Neural cell (in vitro differentiated cells): ENCODE data around the gene ZNF786. TPM values are rescaled to one million over a fixed set of nuclear protein-coding genes. Genes with fewer than 3 reads are reported as not detected.

ENCODE experiments used
- H2AFZ ChIP-seq: fragments of 200-600, 300-800 bp; sonication (generic), shearing (Covaris generic); 2 replicates; pipeline ENCODE4 v1.6.0; 2014; ENCODE audit warnings: low read depth, mild to moderate bottlenecking, antibody characterized with exemption, low read length, moderate library complexity
- H3F3A ChIP-seq: fragments of 200-600 bp; shearing (Covaris generic); 2 replicates; pipeline ENCODE4 v1.6.1; 2016; ENCODE audit warnings: mild to moderate bottlenecking, moderate library complexity, mixed read lengths, antibody characterized with exemption, low read length; ENCODE audit not compliant: insufficient read depth, poor library complexity, severe bottlenecking
- H3K27ac ChIP-seq: fragments of 200-600, 300-800 bp; sonication (generic), shearing (Covaris generic); 2 replicates; pipeline ENCODE4 v1.5.1; 2014; ENCODE audit warnings: mild to moderate bottlenecking, low read length, moderate library complexity
- H3K27me3 ChIP-seq: fragments of 300-800, 200-600 bp; sonication (generic), shearing (Covaris generic); 2 replicates; pipeline ENCODE4 v1.6.0; 2014; ENCODE audit warnings: mild to moderate bottlenecking, low read depth, low read length, moderate library complexity; ENCODE audit not compliant: insufficient read depth
- H3K36me3 ChIP-seq: fragments of 300-800, 200-600 bp; sonication (generic), shearing (Covaris generic); 2 replicates; pipeline ENCODE4 v1.5.1; 2014; ENCODE audit warnings: mild to moderate bottlenecking, antibody characterized with exemption, low read length, moderate library complexity; ENCODE audit not compliant: insufficient read depth
- H3K4me2 ChIP-seq: fragments of 300-800, 200-600 bp; sonication (generic), shearing (Covaris generic); 2 replicates; pipeline ENCODE4 v1.6.0; 2014; ENCODE audit warnings: mild to moderate bottlenecking, low read length
- H3K4me3 ChIP-seq: fragments of 300-800, 200-600 bp; sonication (generic), shearing (Covaris generic); 2 replicates; pipeline ENCODE4 v1.5.1; 2014; ENCODE audit warnings: mild to moderate bottlenecking, low read length, moderate library complexity
- H3K79me2 ChIP-seq: fragments of 200-600 bp; shearing (Covaris generic); replicated peaks from 2 replicates; pipeline ENCODE4 v1.6.0; 2014; ENCODE audit warnings: mild to moderate bottlenecking, low read length, moderate library complexity; ENCODE audit not compliant: insufficient read depth
- H3K9ac ChIP-seq: fragments of 300-800, 200-600 bp; sonication (generic), shearing (Covaris generic); 2 replicates; pipeline ENCODE4 v1.6.1; 2016; ENCODE audit warnings: mild to moderate bottlenecking, low read length, mixed read lengths
- H3K9me2 ChIP-seq: fragments of 200-600 bp; shearing (Covaris generic); 2 replicates; pipeline ENCODE4 v1.6.1; 2016; ENCODE audit warnings: mild to moderate bottlenecking, low read length, mixed read lengths; ENCODE audit not compliant: insufficient read depth
- H3K9me3 ChIP-seq: fragments of 200-600, 300-800 bp; sonication (generic), shearing (Covaris generic); 2 replicates; pipeline ENCODE4 v1.6.1; 2016; ENCODE audit warnings: mild to moderate bottlenecking, mixed run types, low read length, moderate library complexity, mixed read lengths
- H4K20me1 ChIP-seq: fragments of 200-600 bp; shearing (Covaris generic); 2 replicates; pipeline ENCODE4 v1.6.1; 2016; ENCODE audit warnings: mild to moderate bottlenecking, mixed run types; ENCODE audit not compliant: insufficient read depth
- EP300 ChIP-seq: fragments of 450-650 bp; conservative IDR thresholded peaks from 2 replicates; pipeline ENCODE4 v1.6.1; 2014; ENCODE audit warnings: antibody characterized with exemption, mild to moderate bottlenecking, moderate library complexity; ENCODE audit not compliant: poor library complexity, severe bottlenecking
- EZH2 ChIP-seq: fragments of 200-600, 300-800 bp; shearing (Covaris generic), sonication (generic); IDR thresholded peaks from 2 replicates; pipeline ENCODE4 v1.6.1; 2014; ENCODE audit warnings: antibody characterized with exemption, low read length, borderline replicate concordance, mild to moderate bottlenecking; ENCODE audit not compliant: insufficient read depth, poor library complexity, severe bottlenecking
- MXI1 ChIP-seq: fragments of 450-650 bp; conservative IDR thresholded peaks from 2 replicates; pipeline ENCODE4 v1.6.1; 2014; ENCODE audit warnings: antibody characterized with exemption, mild to moderate bottlenecking; ENCODE audit not compliant: poor library complexity, severe bottlenecking
- POLR2AphosphoS5 ChIP-seq: IDR thresholded peaks from 2 replicates; pipeline ENCODE4 v1.6.1; 2012
- RAD21 ChIP-seq: fragments of 450-650 bp; conservative IDR thresholded peaks from 2 replicates; pipeline ENCODE4 v1.6.1; 2014; ENCODE audit warnings: antibody characterized with exemption, mild to moderate bottlenecking, moderate library complexity
- REST ChIP-seq: IDR thresholded peaks from 2 replicates; pipeline ENCODE4 v1.6.1; 2012; ENCODE audit warnings: borderline replicate concordance
- SMC3 ChIP-seq: fragments of 450-650 bp; conservative IDR thresholded peaks from 2 replicates; pipeline ENCODE4 v1.6.1; 2014; ENCODE audit warnings: antibody characterized with exemption, mild to moderate bottlenecking, moderate library complexity; ENCODE audit not compliant: poor library complexity
- TAF1 ChIP-seq: IDR thresholded peaks from 2 replicates; pipeline ENCODE4 v1.6.1; 2012; ENCODE audit warnings: low read depth
- polyA plus RNA-seq: library from polyadenylated mRNA; depleted of rRNA; stranded (reverse); fragments of >200 nt; gene quantifications from 2 replicates; pipeline ENCODE4 v1.2.3, GENCODE V29; 2014
- TF ChIP-seq, protein P1 (sequence below): fragments of 450-650 bp; IDR thresholded peaks from 2 replicates; pipeline ENCODE4 v1.5.1; 2014; ENCODE audit warnings: antibody characterized with exemption, mild to moderate bottlenecking, moderate library complexity; ENCODE audit not compliant: poor library complexity, severe bottlenecking

ZNF786 gene
- polyA plus RNA-seq, 1 donor from 2014 or later, result 7.8 TPM

DNA sequence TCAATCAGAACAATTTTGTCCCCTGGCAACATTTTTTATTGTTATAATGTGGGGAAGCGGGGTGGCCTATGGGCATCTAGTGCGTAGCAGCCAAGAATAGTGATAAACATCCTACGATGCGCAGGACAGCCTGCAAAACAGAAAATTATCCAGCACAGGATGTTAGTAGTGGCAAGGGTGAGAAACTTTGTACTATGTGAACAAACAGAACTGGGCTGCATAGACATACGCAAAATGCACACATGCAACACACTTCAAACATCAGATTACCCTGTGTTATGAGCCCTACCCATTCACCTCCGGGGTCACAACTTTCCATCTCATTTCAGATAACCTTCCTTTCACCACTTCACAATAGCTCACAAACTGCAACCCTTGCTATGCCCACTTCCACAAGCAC, 3.1 kb downstream of the ZNF786 start:
- Histone ChIP-seq H3K27ac (no peak overlapping the region), H3K27me3 (no peaks in the 10 kb centered on the region), H4K20me1 (no peaks in the 10 kb centered on the region), H3K9ac (no peak overlapping the region), H3F3A (no peaks in the 10 kb centered on the region), H3K9me3 (no peaks in the 10 kb centered on the region), H3K79me2 (peaks cover 27% of the 10 kb centered on the region), H2AFZ (no peak overlapping the region), H3K9me2 (no peaks in the 10 kb centered on the region), H3K4me3 (no peak overlapping the region), H3K4me2 (no peak overlapping the region), H3K36me3 (no peaks in the 10 kb centered on the region)
- TF ChIP-seq, protein P1, sequence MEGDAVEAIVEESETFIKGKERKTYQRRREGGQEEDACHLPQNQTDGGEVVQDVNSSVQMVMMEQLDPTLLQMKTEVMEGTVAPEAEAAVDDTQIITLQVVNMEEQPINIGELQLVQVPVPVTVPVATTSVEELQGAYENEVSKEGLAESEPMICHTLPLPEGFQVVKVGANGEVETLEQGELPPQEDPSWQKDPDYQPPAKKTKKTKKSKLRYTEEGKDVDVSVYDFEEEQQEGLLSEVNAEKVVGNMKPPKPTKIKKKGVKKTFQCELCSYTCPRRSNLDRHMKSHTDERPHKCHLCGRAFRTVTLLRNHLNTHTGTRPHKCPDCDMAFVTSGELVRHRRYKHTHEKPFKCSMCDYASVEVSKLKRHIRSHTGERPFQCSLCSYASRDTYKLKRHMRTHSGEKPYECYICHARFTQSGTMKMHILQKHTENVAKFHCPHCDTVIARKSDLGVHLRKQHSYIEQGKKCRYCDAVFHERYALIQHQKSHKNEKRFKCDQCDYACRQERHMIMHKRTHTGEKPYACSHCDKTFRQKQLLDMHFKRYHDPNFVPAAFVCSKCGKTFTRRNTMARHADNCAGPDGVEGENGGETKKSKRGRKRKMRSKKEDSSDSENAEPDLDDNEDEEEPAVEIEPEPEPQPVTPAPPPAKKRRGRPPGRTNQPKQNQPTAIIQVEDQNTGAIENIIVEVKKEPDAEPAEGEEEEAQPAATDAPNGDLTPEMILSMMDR, result no peak
- no peak for TF ChIP-seq REST
- TF ChIP-seq SMC3, result no peak
- no peak for TF ChIP-seq EZH2
- TF ChIP-seq MXI1, result no peak
- no peak for TF ChIP-seq TAF1
- no peak for TF ChIP-seq POLR2AphosphoS5
- no peak for TF ChIP-seq RAD21

- H3K4me3 ChIP-seq, result no peak overlapping the region
- H2AFZ ChIP-seq, result no peak overlapping the region
- no peaks in the 10 kb centered on the region for H3K27me3 ChIP-seq
- no peaks in the 10 kb centered on the region for H3K36me3 ChIP-seq
- no peak overlapping the region for H3K4me2 ChIP-seq
- peaks cover 27% of the 10 kb centered on the region for H3K79me2 ChIP-seq
- no peaks in the 10 kb centered on the region for H4K20me1 ChIP-seq
- no peak overlapping the region for H3K27ac ChIP-seq
- no peaks in the 10 kb centered on the region for H3F3A ChIP-seq
- no peak for TF ChIP-seq EP300
- no peak for TF ChIP-seq SMC3
- TF ChIP-seq, protein P1, result no peak
- TF ChIP-seq POLR2AphosphoS5, result no peak
- no peak for TF ChIP-seq MXI1
- no peak for TF ChIP-seq EZH2
- TF ChIP-seq REST, result no peak
- no peak for TF ChIP-seq TAF1
- TF ChIP-seq RAD21, result no peak
- H3K9me2 ChIP-seq, result no peaks in the 10 kb centered on the region
- H3K9ac ChIP-seq, result no peak overlapping the region
- no peaks in the 10 kb centered on the region for H3K9me3 ChIP-seq
Observed at GRCh38 chr7:149085866-149086265, 4.7 kb downstream of the ZNF786 start.
